ENCODE data around the gene TSHZ3. TPM values are rescaled to one million over a fixed set of nuclear protein-coding genes. Genes with fewer than 3 reads are reported as not detected.

TSHZ3 gene
- total and polyA plus RNA-seq, 9 of the 15 experiments (the other 6 are each of a cell fraction or from before 2014, with no cell fraction given) = 0.03 to 0.13 (median 0.05) TPM; not detected in 5

DNA sequence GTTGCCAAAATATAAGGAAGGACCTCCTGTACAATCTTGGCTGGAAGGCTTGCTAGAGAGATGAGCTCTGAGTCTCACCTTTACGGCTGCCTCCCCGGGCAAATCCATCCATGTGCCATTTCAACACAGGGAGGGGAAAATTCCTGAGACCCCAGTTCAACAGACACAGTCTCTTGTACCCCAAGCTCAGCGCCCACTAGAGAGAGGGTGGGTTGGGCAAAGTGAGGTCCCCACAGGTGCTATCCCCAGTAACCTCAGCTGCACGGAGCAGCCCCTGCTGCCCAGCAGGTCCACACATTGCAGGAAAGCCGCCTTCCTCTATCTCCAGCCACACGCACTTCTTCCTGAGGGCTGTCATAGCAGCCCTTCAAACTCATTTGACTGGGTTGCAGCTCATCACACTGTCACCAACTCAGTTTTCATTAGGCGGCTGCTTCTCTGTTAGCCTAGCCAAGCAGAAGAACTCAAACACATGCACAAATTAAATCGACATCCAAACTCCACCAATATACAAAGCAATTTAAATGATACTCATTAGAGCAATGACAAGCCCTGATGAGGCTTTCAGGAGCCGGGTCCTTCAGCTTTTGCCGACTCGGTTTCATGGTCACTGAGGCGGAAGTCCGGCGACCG, 80.4 kb downstream of the TSHZ3 start:
- DNase-seq (ENCODE audit: extremely low read depth in 1 of 4, low spot score in 3 of 4) (no peak), FAIRE-seq (no peak), ATAC-seq (no peak)
- Histone ChIP-seq H3K4me2 (ENCODE audit: insufficient read depth, low read length) (no peak overlapping the region), H3K9me3 (replicated peaks; ENCODE audit: control insufficient read depth, insufficient read depth, low read depth, low read length) (no peaks in the 10 kb centered on the region), H3K27ac (ENCODE audit: extremely low read depth, low read depth, low read length) (no peak overlapping the region), H3K79me2 (ENCODE audit: control insufficient read depth, insufficient read depth, low read length) (no peaks in the 10 kb centered on the region), H3K36me3 (ENCODE audit: control insufficient read depth, insufficient read depth, low read length) (no peaks in the 10 kb centered on the region), H3K4me3 (no peak overlapping the region), H3K9ac (ENCODE audit: insufficient read depth in 1 of 2, low read depth in 2 of 2, low read length in 2 of 2) (no peak overlapping the region), H3K4me1 (replicated peaks in 1 of 2; ENCODE audit: control insufficient read depth in 2 of 2, insufficient read depth in 2 of 2, low read length in 2 of 2) (no peaks in the 10 kb centered on the region), H4K20me1 (replicated peaks; ENCODE audit: control insufficient read depth, insufficient read depth, low read length) (peaks cover 3% of the 10 kb centered on the region; the same call in 1 of the 2 replicates), H3K9me1 (ENCODE audit: control insufficient read depth, insufficient read depth, low read length) (no peaks in the 10 kb centered on the region), H3K27me3 (ENCODE audit: control insufficient read depth in 2 of 2, insufficient read depth in 2 of 2, low read length in 2 of 2) (peaks cover 13 to 34% of the 10 kb centered on the region in 2 experiments; a peak in 4 of 5 replicates), H2AFZ (ENCODE audit: low read depth, low read length) (no peak overlapping the region)
- intact Hi-C loops (cut with micrococcal nuclease) = no loop called here
- in situ Hi-C loops (cut with MboI) = no loop called here
- BruUV-seq (replicated peaks) = no TSS peak
- CTCF ChIA-PET (ENCODE audit: low intra/inter-chr PET ratio) = no interaction called here
- POLR2A ChIA-PET = interaction anchor here (0.8 kb wide), 1 partner anchor 9 kb away, joined by 3 read pairs; no protein-coding TSS in a partner anchor
- under 1% methylated on average over 15 of the region's 15 CpGs for WGBS (ENCODE audit: insufficient coverage, low coverage, missing lambda C conversion rate)
- TF ChIP-seq ESRRA (IDR thresholded peaks at IDR 0.05; ENCODE audit: borderline replicate concordance, low read depth) (no peak), ZNF197 (CRISPR knock-in tag; IDR thresholded peaks at IDR 0.05; ENCODE audit: low read depth) (no peak), HDAC3 (IDR thresholded peaks at IDR 0.05; ENCODE audit: borderline replicate concordance, partially characterized antibody) (no peak), CREM (IDR thresholded peaks at IDR 0.05; ENCODE audit: low read depth) (no peak), RBM14 (IDR thresholded peaks at IDR 0.05; ENCODE audit: borderline replicate concordance, insufficient read depth, low read depth, low read length) (no peak), ZNF184 (CRISPR knock-in tag; IDR thresholded peaks at IDR 0.05) (no peak), ZNF12 (CRISPR knock-in tag; IDR thresholded peaks at IDR 0.05) (no peak), SNRNP70 (optimal IDR thresholded peaks at IDR 0.05; ENCODE audit: low read depth, low read length) (no peak), FOXM1 (IDR thresholded peaks at IDR 0.05; ENCODE audit: low read depth) (no peak), FOXM1 (CRISPR knock-in tag; IDR thresholded peaks at IDR 0.05; ENCODE audit: low read depth) (no peak), CHD4 (IDR thresholded peaks at IDR 0.05; ENCODE audit: insufficient read depth, insufficient replicate concordance, low read depth, low read length, poor library complexity, severe bottlenecking) (no peak), ZNF699 (CRISPR knock-in tag; IDR thresholded peaks at IDR 0.05; ENCODE audit: insufficient replicate concordance) (no peak)
- TF ChIP-seq, protein P1, sequence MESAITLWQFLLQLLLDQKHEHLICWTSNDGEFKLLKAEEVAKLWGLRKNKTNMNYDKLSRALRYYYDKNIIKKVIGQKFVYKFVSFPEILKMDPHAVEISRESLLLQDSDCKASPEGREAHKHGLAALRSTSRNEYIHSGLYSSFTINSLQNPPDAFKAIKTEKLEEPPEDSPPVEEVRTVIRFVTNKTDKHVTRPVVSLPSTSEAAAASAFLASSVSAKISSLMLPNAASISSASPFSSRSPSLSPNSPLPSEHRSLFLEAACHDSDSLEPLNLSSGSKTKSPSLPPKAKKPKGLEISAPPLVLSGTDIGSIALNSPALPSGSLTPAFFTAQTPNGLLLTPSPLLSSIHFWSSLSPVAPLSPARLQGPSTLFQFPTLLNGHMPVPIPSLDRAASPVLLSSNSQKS (CRISPR knock-in tag; IDR thresholded peaks at IDR 0.05) = no peak
- TF ChIP-seq, protein P2, sequence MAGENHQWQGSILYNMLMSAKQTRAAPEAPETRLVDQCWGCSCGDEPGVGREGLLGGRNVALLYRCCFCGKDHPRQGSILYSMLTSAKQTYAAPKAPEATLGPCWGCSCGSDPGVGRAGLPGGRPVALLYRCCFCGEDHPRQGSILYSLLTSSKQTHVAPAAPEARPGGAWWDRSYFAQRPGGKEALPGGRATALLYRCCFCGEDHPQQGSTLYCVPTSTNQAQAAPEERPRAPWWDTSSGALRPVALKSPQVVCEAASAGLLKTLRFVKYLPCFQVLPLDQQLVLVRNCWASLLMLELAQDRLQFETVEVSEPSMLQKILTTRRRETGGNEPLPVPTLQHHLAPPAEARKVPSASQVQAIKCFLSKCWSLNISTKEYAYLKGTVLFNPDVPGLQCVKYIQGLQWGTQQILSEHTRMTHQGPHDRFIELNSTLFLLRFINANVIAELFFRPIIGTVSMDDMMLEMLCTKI (IDR thresholded peaks at IDR 0.05; ENCODE audit: partially characterized antibody) = no peak
- TF ChIP-seq, protein P3, sequence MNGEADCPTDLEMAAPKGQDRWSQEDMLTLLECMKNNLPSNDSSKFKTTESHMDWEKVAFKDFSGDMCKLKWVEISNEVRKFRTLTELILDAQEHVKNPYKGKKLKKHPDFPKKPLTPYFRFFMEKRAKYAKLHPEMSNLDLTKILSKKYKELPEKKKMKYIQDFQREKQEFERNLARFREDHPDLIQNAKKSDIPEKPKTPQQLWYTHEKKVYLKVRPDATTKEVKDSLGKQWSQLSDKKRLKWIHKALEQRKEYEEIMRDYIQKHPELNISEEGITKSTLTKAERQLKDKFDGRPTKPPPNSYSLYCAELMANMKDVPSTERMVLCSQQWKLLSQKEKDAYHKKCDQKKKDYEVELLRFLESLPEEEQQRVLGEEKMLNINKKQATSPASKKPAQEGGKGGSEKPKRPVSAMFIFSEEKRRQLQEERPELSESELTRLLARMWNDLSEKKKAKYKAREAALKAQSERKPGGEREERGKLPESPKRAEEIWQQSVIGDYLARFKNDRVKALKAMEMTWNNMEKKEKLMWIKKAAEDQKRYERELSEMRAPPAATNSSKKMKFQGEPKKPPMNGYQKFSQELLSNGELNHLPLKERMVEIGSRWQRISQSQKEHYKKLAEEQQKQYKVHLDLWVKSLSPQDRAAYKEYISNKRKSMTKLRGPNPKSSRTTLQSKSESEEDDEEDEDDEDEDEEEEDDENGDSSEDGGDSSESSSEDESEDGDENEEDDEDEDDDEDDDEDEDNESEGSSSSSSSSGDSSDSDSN (IDR thresholded peaks at IDR 0.05; ENCODE audit: borderline replicate concordance in 1 of 2, low read depth in 2 of 2, low read length in 2 of 2) = no peak

Data from K562 (cell line).